WI38 (cell line): ENCODE data around the gene PIF1.
A peak's percentile ranks its signal among the peaks of the same experiment; 100 is the strongest.

Experiments
- H3K4me3 ChIP-seq: 2 replicates; pipeline ENCODE4 v1.5.1; 2011; ENCODE audit warnings: low read depth, mild to moderate bottlenecking, control low read depth, low read length
- CTCF ChIP-seq: IDR thresholded peaks from 2 replicates; pipeline ENCODE4 v1.5.1; 2012; ENCODE audit warnings: low read depth, mild to moderate bottlenecking, control low read depth, low read length

Gene PIF1

GRCh38 chr15:64779024-64779423, 46.4 kb downstream of the PIF1 start:
- TF ChIP-seq CTCF: no peak

GRCh38 chr15:64776402-64776786, 49.1 kb downstream of the PIF1 start:
- no peak overlapping the region for H3K4me3 ChIP-seq
- TF ChIP-seq CTCF: no peak

More at GRCh38 chr15:64779024-64779423, 46.4 kb downstream of the PIF1 start:
- no peak overlapping the region for H3K4me3 ChIP-seq

GRCh38 chr15:64775551-64776401, 49.7 kb downstream of the PIF1 start, which contains the start of gene RBPMS2:
Gene RBPMS2, minus strand, starts transcription at chr15:64775589. Its CDS starts 270 bp downstream, at chr15:64775319.
- peak within 1 kb of the TSS; percentile 52 for H3K4me3 ChIP-seq
- TF ChIP-seq CTCF: no peak

GRCh38 chr15:64774629-64775493, 50.6 kb downstream of the PIF1 start:
- TF ChIP-seq CTCF: no peak
- peak overlapping the region; percentile 42 for H3K4me3 ChIP-seq

GRCh38 chr15:64774037-64774628, 51.3 kb downstream of the PIF1 start:
- H3K4me3 ChIP-seq: no peak overlapping the region
- no peak for TF ChIP-seq CTCF

- no peak for TF ChIP-seq CTCF
- no peak overlapping the region for H3K4me3 ChIP-seq
Measured at GRCh38 chr15:64773606-64774005, 51.8 kb downstream of the PIF1 start.
